IMR-90 (cell line): ENCODE data around the gene TGM4. TPM values are rescaled to one million over a fixed set of nuclear protein-coding genes. Genes with fewer than 3 reads are reported as not detected.
A peak's percentile ranks its signal among the peaks of the same experiment; 100 is the strongest.

Experiments used
- ATAC-seq: fragments of 200-7000 bp; cut with Tn5 transposase; 2 replicates; pipeline ENCODE4 v1.9.1; 2020; ENCODE audit warnings: low read depth, mild to moderate bottlenecking, moderate library complexity
- BruUV-seq: library from RNA; stranded (reverse); fragments of 400-500 nt; replicated peaks from 2 replicates; lab custom pipeline; 2021; lab: Mats Ljungman, UMichigan
- CTCF ChIA-PET: fragments of 300-600 bp; formaldehyde crosslinking; extraction: SDS; loops from one replicate; lab custom pipeline; 2021; ENCODE audit warnings: antibody characterized with exemption; lab: Yijun Ruan, JAX
- POLR2A ChIA-PET: fragments of 300-600 bp; sonication (Branson Sonifier 250); formaldehyde crosslinking; loops from one replicate; lab custom pipeline; 2022; ENCODE audit warnings: antibody characterized with exemption; ENCODE audit not compliant: unreplicated experiment; lab: Charles Lee
- DNase-seq: peaks from one replicate; pipeline ENCODE4 v3.0.0; 2013
- H2AFZ ChIP-seq: replicated peaks from 2 replicates; pipeline ENCODE3; 2013; ENCODE audit warnings: low read length, mild to moderate bottlenecking; ENCODE audit not compliant: poor library complexity
- H2AK5ac ChIP-seq: 2 replicates; pipeline ENCODE4 v1.6.1; 2013; ENCODE audit warnings: low read depth, low read length, inconsistent platforms
- H2AK9ac ChIP-seq: replicated peaks from 2 replicates; pipeline ENCODE3; 2013; ENCODE audit warnings: mild to moderate bottlenecking, low read depth, low read length, moderate library complexity; ENCODE audit not compliant: poor library complexity
- H2BK120ac ChIP-seq: 2 replicates; pipeline ENCODE4 v1.6.1; 2013; ENCODE audit warnings: low read depth, low read length, inconsistent platforms
- H2BK15ac ChIP-seq: 3 replicates; pipeline ENCODE4 v1.6.1; 2013; ENCODE audit warnings: low read depth, low read length, inconsistent platforms
- H2BK20ac ChIP-seq: 2 replicates; pipeline ENCODE4 v1.6.1; 2013; ENCODE audit warnings: low read depth, mild to moderate bottlenecking, inconsistent platforms, low read length, moderate library complexity
- H2BK5ac ChIP-seq: 2 replicates; pipeline ENCODE4 v1.6.1; 2013; ENCODE audit warnings: mild to moderate bottlenecking, low read depth, low read length, inconsistent platforms; ENCODE audit not compliant: poor library complexity, severe bottlenecking
- H3K14ac ChIP-seq: replicated peaks from 2 replicates; pipeline ENCODE4 v1.6.1; 2013; ENCODE audit warnings: low read depth, low read length, inconsistent platforms
- H3K18ac ChIP-seq: 2 replicates; pipeline ENCODE4 v1.6.1; 2013; ENCODE audit warnings: low read depth, low read length, control low read depth
- H3K23ac ChIP-seq: 2 replicates; pipeline ENCODE4 v1.6.1; 2013; ENCODE audit warnings: low read depth, low read length, inconsistent platforms
- H3K27ac ChIP-seq: 2 replicates; pipeline ENCODE4 v1.5.1; 2013; ENCODE audit warnings: mild to moderate bottlenecking, control low read depth, low read length; ENCODE audit not compliant: insufficient read depth
- H3K27me3 ChIP-seq: 2 replicates; pipeline ENCODE4 v1.6.1; 2013; ENCODE audit warnings: low read length; ENCODE audit not compliant: control insufficient read depth, insufficient read depth
- H3K36me3 ChIP-seq: 2 replicates; pipeline ENCODE4 v1.6.1; 2013; ENCODE audit warnings: low read length, mixed read lengths; ENCODE audit not compliant: control insufficient read depth, insufficient read depth
- H3K4ac ChIP-seq: 2 replicates; pipeline ENCODE4 v1.6.1; 2013; ENCODE audit warnings: low read depth, low read length, inconsistent platforms
- H3K4me1 ChIP-seq: 2 replicates; pipeline ENCODE4 v1.6.1; 2013; ENCODE audit warnings: low read length, mixed read lengths; ENCODE audit not compliant: control insufficient read depth, insufficient read depth
- H3K4me2 ChIP-seq: 2 replicates; pipeline ENCODE4 v1.6.1; 2013; ENCODE audit warnings: low read depth, mild to moderate bottlenecking, control low read depth, low read length, moderate library complexity
- H3K4me3 ChIP-seq: 2 replicates; pipeline ENCODE4 v1.5.1; 2013; ENCODE audit warnings: low read depth, mild to moderate bottlenecking, control low read depth, low read length, moderate library complexity; ENCODE audit not compliant: insufficient read depth
- H3K56ac ChIP-seq: 2 replicates; pipeline ENCODE4 v1.6.1; 2013; ENCODE audit warnings: low read length, inconsistent platforms; ENCODE audit not compliant: insufficient read depth; ENCODE audit errors: extremely low read depth
- H3K79me1 ChIP-seq, 2 experiments: 2 replicates each; pipeline ENCODE4 v1.6.1; 2013; ENCODE audit warnings: low read length in 2 of 2, inconsistent platforms in 1 of 2, low read depth in 1 of 2
- H3K9ac ChIP-seq: 2 replicates; pipeline ENCODE4 v1.6.1; 2013; ENCODE audit warnings: low read depth, low read length, control low read depth
- H3K9me1 ChIP-seq: 2 replicates; pipeline ENCODE4 v1.6.1; 2013; ENCODE audit warnings: low read length, inconsistent platforms; ENCODE audit not compliant: insufficient read depth
- H3K9me3 ChIP-seq: 2 replicates; pipeline ENCODE4 v1.6.1; 2013; ENCODE audit warnings: low read length; ENCODE audit not compliant: control insufficient read depth, insufficient read depth
- H4K20me1 ChIP-seq: 2 replicates; pipeline ENCODE4 v1.6.1; 2013; ENCODE audit warnings: low read length, inconsistent platforms; ENCODE audit not compliant: insufficient read depth
- H4K5ac ChIP-seq: 2 replicates; pipeline ENCODE4 v1.6.1; 2013; ENCODE audit warnings: mild to moderate bottlenecking, low read depth, low read length, control low read depth
- H4K8ac ChIP-seq, 2 experiments: 2 replicates each; pipeline ENCODE4 v1.6.1; 2013; ENCODE audit warnings: low read depth in 2 of 2, low read length in 2 of 2, control low read depth in 1 of 2, inconsistent platforms in 1 of 2
- H4K91ac ChIP-seq: 2 replicates; pipeline ENCODE4 v1.6.1; 2013; ENCODE audit warnings: low read depth, low read length, inconsistent platforms; ENCODE audit not compliant: insufficient read depth
- BHLHE40 ChIP-seq: fragments of 150-350 bp; IDR thresholded peaks from 2 replicates; pipeline ENCODE4 v1.6.1; 2016; ENCODE audit warnings: mild to moderate bottlenecking, low read depth, low read length
- CEBPB ChIP-seq: IDR thresholded peaks from 2 replicates; pipeline ENCODE4 v1.6.1; 2012; ENCODE audit warnings: low read depth, low read length, improper control_type of control experiment
- CHD1 ChIP-seq: IDR thresholded peaks from 2 replicates; pipeline ENCODE4 v1.6.1; 2012; ENCODE audit warnings: low read depth, low read length, improper control_type of control experiment
- FOS ChIP-seq: fragments of 150-350 bp; IDR thresholded peaks from 2 replicates; pipeline ENCODE4 v1.6.1; 2016; ENCODE audit warnings: low read depth, low read length
- MAFK ChIP-seq: IDR thresholded peaks from 2 replicates; pipeline ENCODE4 v1.6.1; 2012; ENCODE audit warnings: low read depth, low read length, improper control_type of control experiment
- MAZ ChIP-seq: IDR thresholded peaks from 2 replicates; pipeline ENCODE4 v1.6.1; 2012; ENCODE audit warnings: low read depth, mild to moderate bottlenecking, low read length, improper control_type of control experiment, moderate library complexity, borderline replicate concordance
- MXI1 ChIP-seq: IDR thresholded peaks from 2 replicates; pipeline ENCODE4 v1.6.1; 2012; ENCODE audit warnings: low read depth, mild to moderate bottlenecking, low read length, moderate library complexity, borderline replicate concordance
- NFE2L2 ChIP-seq: fragments of 150-350 bp; IDR thresholded peaks from 2 replicates; pipeline ENCODE4 v1.6.1; 2016; ENCODE audit warnings: low read depth, mild to moderate bottlenecking, low read length
- POLR2A ChIP-seq: IDR thresholded peaks from 2 replicates; pipeline ENCODE4 v1.6.1; 2012; ENCODE audit warnings: mild to moderate bottlenecking, low read depth, low read length
- RAD21 ChIP-seq: IDR thresholded peaks from 2 replicates; pipeline ENCODE4 v1.6.1; 2012; ENCODE audit warnings: low read length, improper control_type of control experiment
- RCOR1 ChIP-seq: IDR thresholded peaks from 2 replicates; pipeline ENCODE4 v1.6.1; 2012; ENCODE audit warnings: mild to moderate bottlenecking, low read length, improper control_type of control experiment; ENCODE audit not compliant: insufficient replicate concordance
- RFX5 ChIP-seq: IDR thresholded peaks from 2 replicates; pipeline ENCODE4 v1.8.0; 2012; ENCODE audit warnings: low read depth, mild to moderate bottlenecking, low read length, moderate library complexity
- SMC3 ChIP-seq: fragments of 150-350 bp; IDR thresholded peaks from 2 replicates; pipeline ENCODE4 v1.6.1; 2016; ENCODE audit warnings: low read depth, mild to moderate bottlenecking, antibody characterized with exemption, low read length, moderate library complexity
- WGBS, 2 experiments: methylation state at CpG; one replicate each; pipeline versions ENCODE4 v1.1.5 to v1.1.7; 2013; ENCODE audit warnings: missing lambda C conversion rate in 2 of 2; ENCODE audit not compliant: insufficient read length in 1 of 2; ENCODE audit errors: extremely low coverage in 2 of 2; 5-methylcytosine and 5-hydroxymethylcytosine counted together
- dilution Hi-C: fragments of 300-500 bp; cut with HindIII; formaldehyde crosslinking; loops from one replicate; pipeline ENCODE4 v1.14.3; 2018; ENCODE audit warnings: low sequenced_read_pairs; ENCODE audit not compliant: unreplicated experiment
- in situ Hi-C: fragments of 300-500 bp; cut with MboI; formaldehyde crosslinking; loops from 3 replicates; pipeline ENCODE4 v1.14.3; 2019; ENCODE audit warnings: low sequenced_read_pairs, inconsistent platforms, mixed read lengths
- intact Hi-C: fragments of 100-400 bp; cut with micrococcal nuclease; formaldehyde crosslinking; loops from 2 replicates; pipeline ENCODE4 v1.10.0; 2022
- polyA plus RNA-seq, 3 experiments: library from polyadenylated mRNA; depleted of rRNA; stranded (reverse); fragments of >200 nt; gene quantifications; 2 replicates each; pipeline ENCODE4 v1.2.3, GENCODE V29; 2012; ENCODE audit warnings: low replicate concordance in 1 of 3
- total RNA-seq: library from RNA; depleted of rRNA; stranded (reverse); fragments of >200 nt; gene quantifications from 2 replicates; pipeline ENCODE4 v1.2.3, GENCODE V29; 2012
- TF ChIP-seq, protein P1 (sequence below): fragments of 150-350 bp; IDR thresholded peaks from 2 replicates; pipeline ENCODE4 v1.6.1; 2016; ENCODE audit warnings: low read depth, mild to moderate bottlenecking, low read length, moderate library complexity, borderline replicate concordance
- TF ChIP-seq, protein P2 (sequence below): conservative IDR thresholded peaks from 2 replicates; pipeline ENCODE4 v1.5.1; 2012; ENCODE audit warnings: mild to moderate bottlenecking, low read depth, low read length, improper control_type of control experiment

Gene TGM4
- total and polyA plus RNA-seq, 2 of the 4 experiments (the other 2 are of a cell fraction), result under 0.01 to 0.10 TPM

DNA sequence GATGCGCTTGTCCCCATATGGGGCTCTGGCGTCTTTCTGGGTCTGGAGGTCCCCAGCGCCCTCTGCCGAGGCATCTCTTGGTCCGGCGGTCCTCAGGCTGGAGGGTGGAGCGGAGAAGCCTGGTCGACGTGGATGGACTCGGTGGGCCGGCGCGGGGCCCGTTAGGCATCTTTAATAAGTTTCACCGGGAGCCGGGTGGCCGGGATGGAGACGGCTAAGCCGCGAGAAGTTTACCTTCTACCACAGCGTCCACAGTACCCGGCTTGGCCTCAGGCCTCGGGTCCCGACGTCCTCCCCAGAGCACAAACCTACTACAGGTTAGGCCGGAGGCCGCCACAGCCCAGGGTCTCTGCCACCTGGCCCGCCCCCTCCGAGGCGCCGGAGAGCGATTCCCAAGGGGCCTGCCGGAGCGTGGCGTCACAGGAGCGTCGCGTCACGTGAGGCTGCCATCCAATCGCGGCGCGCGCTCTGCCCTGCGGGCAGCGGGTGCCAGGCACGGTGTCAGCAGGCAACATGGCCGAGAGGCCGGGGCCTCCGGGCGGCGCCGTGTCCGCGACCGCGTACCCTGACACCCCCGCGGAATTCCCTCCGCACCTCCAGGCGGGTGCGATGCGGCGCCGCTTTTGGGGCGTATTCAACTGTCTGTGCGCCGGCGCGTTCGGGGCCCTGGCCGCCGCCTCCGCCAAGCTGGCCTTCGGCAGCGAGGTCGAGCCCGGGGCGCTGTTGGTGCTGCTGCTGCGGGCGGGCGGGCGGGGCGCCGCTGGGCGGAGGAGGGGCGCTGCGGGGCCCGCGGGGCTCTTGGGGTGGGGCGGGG is 12.8 kb upstream of the TGM4 start, which contains the start of gene TMEM42:
TMEM42 (plus strand) TSS at position 501 of the 814 bp plus-strand sequence; CDS start at position 514, 13 bp downstream.
- peaks cover 6% of the 10 kb centered on the region for H3K4me1 ChIP-seq
- peaks cover 2% of the 10 kb centered on the region; the same call in 1 of the 2 replicates for H3K9me3 ChIP-seq
- WGBS, 2 experiments, result 1% methylated on average over 26 of the region's 91 CpGs; no CpG with 5 or more reads in 1 of the 2 experiments
- H3K18ac ChIP-seq, result peak within 1 kb of the TSS; percentile 62
- in situ Hi-C loops, result no loop called here
- H3K27me3 ChIP-seq, result no peaks in the 10 kb centered on the region
- peaks cover 7% of the 10 kb centered on the region; the same call in 1 of the 2 replicates for H3K36me3 ChIP-seq
- peak within 1 kb of the TSS; percentile 82 for H3K27ac ChIP-seq
- peak within 1 kb of the TSS; percentile 88 for H2AK9ac ChIP-seq
- H4K20me1 ChIP-seq, result no peaks in the 10 kb centered on the region
- peak within 1 kb of the TSS; percentile 74 for H4K5ac ChIP-seq
- no TSS peak for BruUV-seq
- peak within 1 kb of the TSS; percentile 82 for H3K56ac ChIP-seq
- peak within 1 kb of the TSS; percentile 73 for H2BK120ac ChIP-seq
- peak within 1 kb of the TSS; percentile 98 for H2AFZ ChIP-seq
- peak within 1 kb of the TSS; percentile 79 for H4K91ac ChIP-seq
- H3K9me1 ChIP-seq, result peaks cover 10% of the 10 kb centered on the region
- intact Hi-C loops, result loop anchor here (1.0 kb wide), 2 partner anchors 53 to 328 kb away; no protein-coding TSS in a partner anchor
- dilution Hi-C loops, result no loop called here
- H3K4ac ChIP-seq, result peak within 1 kb of the TSS; percentile 90
- H3K79me1 ChIP-seq, result peaks cover 17 to 39% of the 10 kb centered on the region in 2 experiments
- H2AK5ac ChIP-seq, result peak within 1 kb of the TSS; percentile 66
- peak within 1 kb of the TSS; percentile 72 for H3K4me3 ChIP-seq
- H3K9ac ChIP-seq, result peak within 1 kb of the TSS; percentile 87
- H2BK15ac ChIP-seq, result no peak within 1 kb of the TSS; the same call in 2 of the 3 replicates
- POLR2A ChIA-PET, result interaction anchor here (0.6 kb wide), 1 partner anchor 51 kb away, joined by 4 read pairs; no protein-coding TSS in a partner anchor
- H2BK20ac ChIP-seq, result peak within 1 kb of the TSS; percentile 50; the same call in 1 of the 2 replicates
- DNase-seq, result peak; percentile 90
- peak within 1 kb of the TSS; percentile 94 for H3K23ac ChIP-seq
- H2BK5ac ChIP-seq, result peak within 1 kb of the TSS; percentile 78
- peak; percentile 98 for ATAC-seq
- H3K14ac ChIP-seq, result peak within 1 kb of the TSS; percentile 92
- CTCF ChIA-PET, result no interaction called here
- peak within 1 kb of the TSS; percentile 92 to 97 for H4K8ac ChIP-seq
- peak within 1 kb of the TSS; percentile 99 for H3K4me2 ChIP-seq
- TF ChIP-seq MAFK (no peak), SMC3 (peak; percentile 18), BHLHE40 (peak; percentile 82), FOS (peak; percentile 53), POLR2A (peak; percentile 91), MXI1 (peak; percentile 51; the same call in 1 of the 2 replicates), RCOR1 (no peak), MAZ (peak; percentile 76; the same call in 1 of the 2 replicates), CEBPB (no peak), RAD21 (no peak; the same call in 1 of the 2 replicates), RFX5 (no peak), NFE2L2 (no peak), CHD1 (no peak)
- TF ChIP-seq, protein P1, sequence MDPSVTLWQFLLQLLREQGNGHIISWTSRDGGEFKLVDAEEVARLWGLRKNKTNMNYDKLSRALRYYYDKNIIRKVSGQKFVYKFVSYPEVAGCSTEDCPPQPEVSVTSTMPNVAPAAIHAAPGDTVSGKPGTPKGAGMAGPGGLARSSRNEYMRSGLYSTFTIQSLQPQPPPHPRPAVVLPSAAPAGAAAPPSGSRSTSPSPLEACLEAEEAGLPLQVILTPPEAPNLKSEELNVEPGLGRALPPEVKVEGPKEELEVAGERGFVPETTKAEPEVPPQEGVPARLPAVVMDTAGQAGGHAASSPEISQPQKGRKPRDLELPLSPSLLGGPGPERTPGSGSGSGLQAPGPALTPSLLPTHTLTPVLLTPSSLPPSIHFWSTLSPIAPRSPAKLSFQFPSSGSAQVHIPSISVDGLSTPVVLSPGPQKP, result no peak
- TF ChIP-seq, protein P2, sequence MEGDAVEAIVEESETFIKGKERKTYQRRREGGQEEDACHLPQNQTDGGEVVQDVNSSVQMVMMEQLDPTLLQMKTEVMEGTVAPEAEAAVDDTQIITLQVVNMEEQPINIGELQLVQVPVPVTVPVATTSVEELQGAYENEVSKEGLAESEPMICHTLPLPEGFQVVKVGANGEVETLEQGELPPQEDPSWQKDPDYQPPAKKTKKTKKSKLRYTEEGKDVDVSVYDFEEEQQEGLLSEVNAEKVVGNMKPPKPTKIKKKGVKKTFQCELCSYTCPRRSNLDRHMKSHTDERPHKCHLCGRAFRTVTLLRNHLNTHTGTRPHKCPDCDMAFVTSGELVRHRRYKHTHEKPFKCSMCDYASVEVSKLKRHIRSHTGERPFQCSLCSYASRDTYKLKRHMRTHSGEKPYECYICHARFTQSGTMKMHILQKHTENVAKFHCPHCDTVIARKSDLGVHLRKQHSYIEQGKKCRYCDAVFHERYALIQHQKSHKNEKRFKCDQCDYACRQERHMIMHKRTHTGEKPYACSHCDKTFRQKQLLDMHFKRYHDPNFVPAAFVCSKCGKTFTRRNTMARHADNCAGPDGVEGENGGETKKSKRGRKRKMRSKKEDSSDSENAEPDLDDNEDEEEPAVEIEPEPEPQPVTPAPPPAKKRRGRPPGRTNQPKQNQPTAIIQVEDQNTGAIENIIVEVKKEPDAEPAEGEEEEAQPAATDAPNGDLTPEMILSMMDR, result peak; percentile 37; the same call in 1 of the 2 replicates
